ENCODE results near the gene HMGCS2.

- TF ChIP-seq, protein P1, sequence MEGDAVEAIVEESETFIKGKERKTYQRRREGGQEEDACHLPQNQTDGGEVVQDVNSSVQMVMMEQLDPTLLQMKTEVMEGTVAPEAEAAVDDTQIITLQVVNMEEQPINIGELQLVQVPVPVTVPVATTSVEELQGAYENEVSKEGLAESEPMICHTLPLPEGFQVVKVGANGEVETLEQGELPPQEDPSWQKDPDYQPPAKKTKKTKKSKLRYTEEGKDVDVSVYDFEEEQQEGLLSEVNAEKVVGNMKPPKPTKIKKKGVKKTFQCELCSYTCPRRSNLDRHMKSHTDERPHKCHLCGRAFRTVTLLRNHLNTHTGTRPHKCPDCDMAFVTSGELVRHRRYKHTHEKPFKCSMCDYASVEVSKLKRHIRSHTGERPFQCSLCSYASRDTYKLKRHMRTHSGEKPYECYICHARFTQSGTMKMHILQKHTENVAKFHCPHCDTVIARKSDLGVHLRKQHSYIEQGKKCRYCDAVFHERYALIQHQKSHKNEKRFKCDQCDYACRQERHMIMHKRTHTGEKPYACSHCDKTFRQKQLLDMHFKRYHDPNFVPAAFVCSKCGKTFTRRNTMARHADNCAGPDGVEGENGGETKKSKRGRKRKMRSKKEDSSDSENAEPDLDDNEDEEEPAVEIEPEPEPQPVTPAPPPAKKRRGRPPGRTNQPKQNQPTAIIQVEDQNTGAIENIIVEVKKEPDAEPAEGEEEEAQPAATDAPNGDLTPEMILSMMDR (IDR thresholded peaks at IDR 0.05; ENCODE audit: borderline replicate concordance, extremely low read depth, low read length, poor library complexity, severe bottlenecking): no peak
- TF ChIP-seq EZH2 (IDR thresholded peaks at IDR 0.05; ENCODE audit: borderline replicate concordance, low read depth, low read length, severe bottlenecking): no peak
These were observed 9.7 kb upstream of the HMGCS2 start for GRCh38 chr1:119778359-119778758.
